Endothelial cell of umbilical vein (primary cell): ENCODE measurements around the gene HMGA1. TPM values are rescaled to one million over a fixed set of nuclear protein-coding genes. Genes with fewer than 3 reads are reported as not detected.

Experiments used
- BruUV-seq: library from RNA; stranded (reverse); fragments of 400-500 nt; replicated peaks from 2 replicates; lab custom pipeline; 2021; lab: Mats Ljungman, UMichigan
- CTCF ChIA-PET: fragments of 300-600, 350-600 bp; sonication (Branson Sonifier 250); formaldehyde crosslinking; loops from one replicate; lab custom pipeline; 2021; ENCODE audit warnings: antibody characterized with exemption, inconsistent platforms; lab: Charles Lee
- POLR2A ChIA-PET: fragments of 300-600, 350-600 bp; sonication (Branson Sonifier 250); formaldehyde crosslinking; loops from one replicate; lab custom pipeline; 2021; ENCODE audit warnings: antibody characterized with exemption, inconsistent platforms; lab: Charles Lee
- DNase-seq: peaks from one replicate; pipeline ENCODE4 v3.0.0-alpha.2; 2011; ENCODE audit warnings: low read depth, low spot score
- FAIRE-seq: peaks from 2 replicates; lab custom pipeline; 2011; peaks lifted over from hg19 to GRCh38; lab: Jason Lieb, UNC
- H2AFZ ChIP-seq: 2 replicates; pipeline ENCODE4 v1.6.0; 2012; ENCODE audit warnings: low read depth, low read length, control low read depth, inconsistent platforms
- H3K27ac ChIP-seq: 2 replicates; pipeline ENCODE4 v1.5.1; 2011; ENCODE audit warnings: low read depth, mild to moderate bottlenecking, control low read depth, low read length, moderate library complexity; ENCODE audit not compliant: insufficient read depth
- H3K27me3 ChIP-seq, 2 experiments: 2 replicates each; pipeline versions ENCODE4 v1.6.0 to v1.6.1; 2011; ENCODE audit warnings: low read length in 2 of 2, mixed read lengths in 1 of 2; ENCODE audit not compliant: control insufficient read depth in 2 of 2, insufficient read depth in 2 of 2
- H3K36me3 ChIP-seq, 2 experiments: 2 replicates in 1 of 2; 3 replicates in 1 of 2; pipeline ENCODE4 v1.5.1; 2011; ENCODE audit warnings: low read length in 2 of 2, mild to moderate bottlenecking in 1 of 2, moderate library complexity in 1 of 2; ENCODE audit not compliant: control insufficient read depth in 2 of 2, insufficient read depth in 2 of 2; ENCODE audit errors: extremely low read depth in 1 of 2
- H3K4me1 ChIP-seq: 3 replicates; pipeline ENCODE4 v1.5.1; 2011; ENCODE audit warnings: mild to moderate bottlenecking, low read length; ENCODE audit not compliant: control insufficient read depth, insufficient read depth; ENCODE audit errors: extremely low read depth
- H3K4me2 ChIP-seq: 2 replicates; pipeline ENCODE4 v1.6.1; 2011; ENCODE audit warnings: low read length, control low read depth, mixed read lengths; ENCODE audit not compliant: insufficient read depth
- H3K4me3 ChIP-seq, 3 experiments: fragments of 200-600 bp in 1 of 3; sonication (generic), shearing (Covaris generic) in 1 of 3; replicated peaks in 1 of 3; 2 replicates each; pipeline ENCODE4 v1.5.1; 2011 to 2016; ENCODE audit warnings: control low read depth in 3 of 3, low read length in 3 of 3, mild to moderate bottlenecking in 2 of 3, inconsistent platforms in 1 of 3, low read depth in 1 of 3, moderate library complexity in 1 of 3; ENCODE audit not compliant: insufficient read depth in 1 of 3
- H3K79me2 ChIP-seq: 2 replicates; pipeline ENCODE4 v1.6.0; 2012; ENCODE audit warnings: low read length, inconsistent platforms; ENCODE audit not compliant: control insufficient read depth, insufficient read depth
- H3K9ac ChIP-seq: replicated peaks from 2 replicates; pipeline ENCODE3; 2011; ENCODE audit warnings: low read length, control low read depth; ENCODE audit not compliant: insufficient read depth; ENCODE audit errors: extremely low read depth
- H3K9me1 ChIP-seq: replicated peaks from 3 replicates; pipeline ENCODE4 v1.6.0; 2011; ENCODE audit warnings: mild to moderate bottlenecking, low read length; ENCODE audit not compliant: control insufficient read depth, insufficient read depth; ENCODE audit errors: extremely low read depth
- H3K9me3 ChIP-seq: replicated peaks from 2 replicates; pipeline ENCODE4 v1.5.1; 2012; ENCODE audit warnings: low read length, inconsistent platforms; ENCODE audit not compliant: control insufficient read depth, insufficient read depth
- H4K20me1 ChIP-seq: replicated peaks from 2 replicates; pipeline ENCODE3; 2011; ENCODE audit warnings: mild to moderate bottlenecking, low read length; ENCODE audit not compliant: control insufficient read depth, insufficient read depth; ENCODE audit errors: extremely low read depth
- CTCF ChIP-seq, 2 donors: IDR thresholded peaks; 1 replicate in 1 of 2; 2 replicates in 1 of 2; pipeline ENCODE4 v1.5.1; 2011; ENCODE audit warnings: low read length in 2 of 2, mild to moderate bottlenecking in 2 of 2, moderate library complexity in 2 of 2, control low read depth in 1 of 2, inconsistent platforms in 1 of 2, low read depth in 1 of 2; ENCODE audit not compliant: insufficient read depth in 1 of 2; ENCODE audit errors: extremely low read depth in 1 of 2
- EZH2 ChIP-seq: IDR thresholded peaks from 2 replicates; pipeline ENCODE4 v1.6.1; 2012; ENCODE audit warnings: borderline replicate concordance, low read depth, mild to moderate bottlenecking, moderate library complexity, low read length, inconsistent platforms; ENCODE audit not compliant: severe bottlenecking
- FOS ChIP-seq: IDR thresholded peaks from 2 replicates; pipeline ENCODE4 v1.6.1; 2011; ENCODE audit warnings: mild to moderate bottlenecking, low read length, moderate library complexity, borderline replicate concordance; ENCODE audit not compliant: insufficient read depth
- GATA2 ChIP-seq: IDR thresholded peaks from 2 replicates; pipeline ENCODE4 v1.7.0; 2011; ENCODE audit warnings: low read depth, mild to moderate bottlenecking, moderate library complexity, mixed read lengths, low read length; ENCODE audit not compliant: insufficient read length, insufficient read depth
- JUN ChIP-seq: IDR thresholded peaks from 2 replicates; pipeline ENCODE4 v1.6.1; 2011; ENCODE audit warnings: borderline replicate concordance, low read depth; ENCODE audit not compliant: insufficient read length, insufficient read depth
- MAX ChIP-seq: IDR thresholded peaks from 2 replicates; pipeline ENCODE4 v1.6.1; 2011; ENCODE audit not compliant: insufficient read depth, insufficient read length
- MYC ChIP-seq: IDR thresholded peaks from one replicate; pipeline ENCODE4 v1.6.1; 2011; ENCODE audit warnings: mild to moderate bottlenecking, low read depth, low read length
- POLR2A ChIP-seq: IDR thresholded peaks from 2 replicates; pipeline ENCODE4 v1.6.1; 2012; ENCODE audit warnings: low read depth, mild to moderate bottlenecking, control low read depth, low read length
- POLR2AphosphoS5 ChIP-seq: IDR thresholded peaks from 2 replicates; pipeline ENCODE4 v1.6.1; 2012; ENCODE audit warnings: low read depth, mild to moderate bottlenecking, control low read depth, low read length, moderate library complexity; ENCODE audit not compliant: insufficient read depth
- dilution Hi-C: fragments of 300-500 bp; cut with MboI; formaldehyde crosslinking; loops from one replicate; pipeline ENCODE4 v1.15.0; 2019; ENCODE audit warnings: low sequenced_read_pairs; ENCODE audit not compliant: extremely low pct_ligation_motif_present
- intact Hi-C: fragments of 100-400 bp; cut with micrococcal nuclease; formaldehyde crosslinking; loops from one replicate; pipeline ENCODE4 v1.10.0; 2022
- polyA plus RNA-seq, 4 experiments: library from polyadenylated mRNA; depleted of rRNA in 3 of 4; stranded (reverse) in 3 of 4; unstranded in 1 of 4; fragments of >200 nt; gene quantifications; 2 replicates each; pipeline versions ENCODE4 v1.2.1 to v1.2.3, GENCODE V29; 2011 to 2012; ENCODE audit warnings: missing spikeins in 1 of 4
- total RNA-seq: library from RNA; stranded (reverse); gene quantifications from 2 replicates; pipeline ENCODE4 v1.2.3, GENCODE V29; 2021

HMGA1 gene
- total and polyA plus RNA-seq, 2 donors (not counting 3 experiments of a cell fraction or from before 2014, with no cell fraction given), result 425 to 1,108 TPM

- FAIRE-seq, result no peak
- POLR2A ChIA-PET, result no interaction called here
- Histone ChIP-seq H4K20me1 (no peaks in the 10 kb centered on the region), H3K9me3 (no peaks in the 10 kb centered on the region), H3K27ac (no peak overlapping the region), H3K79me2 (no peaks in the 10 kb centered on the region), H3K36me3 (no peaks in the 10 kb centered on the region), H3K4me2 (no peak overlapping the region), H3K27me3 (no peaks in the 10 kb centered on the region), H3K9ac (no peak overlapping the region), H2AFZ (no peak overlapping the region), H3K4me3 (no peak overlapping the region), H3K9me1 (no peaks in the 10 kb centered on the region), H3K4me1 (peaks cover 10% of the 10 kb centered on the region)
- BruUV-seq, result no TSS peak
- TF ChIP-seq JUN (no peak), CTCF (IDR thresholded peaks at IDR 0.05; ENCODE audit: extremely low read depth in 1 of 2, insufficient read depth in 1 of 2, low read depth in 1 of 2, low read length in 2 of 2) (no peak), GATA2 (no peak), EZH2 (no peak), MYC (no peak), MAX (no peak), POLR2A (no peak), POLR2AphosphoS5 (no peak), FOS (no peak)
- dilution Hi-C loops, result no loop called here
- CTCF ChIA-PET, result interaction anchor here (2.3 kb wide), 1 partner anchor 130 kb away, joined by 6 read pairs; no protein-coding TSS in a partner anchor
- DNase-seq, result peak; percentile 48
- intact Hi-C loops, result no loop called here
These were observed 48.1 kb downstream of the HMGA1 start for GRCh38 chr6:34284563-34285447.
